Brain microvascular endothelial cell (primary cell): ENCODE data around the gene DZIP3.
"Not testable (repeated sequence)": the region's sequence is repeated elsewhere in the genome, so short reads cannot be mapped to it uniquely, and the experiment has no call there.

Experiments used
- DNase-seq: peaks from one replicate; pipeline ENCODE4 v3.0.0-alpha.2; 2020
- H3K27ac ChIP-seq: fragments of 250-450 bp; sonication (Bioruptor Pico); 2 replicates; pipeline ENCODE4 v1.5.1; 2020; ENCODE audit warnings: mild to moderate bottlenecking, moderate library complexity
- H3K27me3 ChIP-seq: fragments of 250-450 bp; sonication (Bioruptor Pico); replicated peaks from 2 replicates; pipeline ENCODE4 v1.5.1; 2020; ENCODE audit warnings: mild to moderate bottlenecking
- H3K36me3 ChIP-seq: fragments of 250-450 bp; sonication (Bioruptor Pico); replicated peaks from 2 replicates; pipeline ENCODE4 v1.5.1; 2020; ENCODE audit warnings: mild to moderate bottlenecking
- H3K4me3 ChIP-seq: 2 replicates; pipeline ENCODE4 v1.5.1; 2011; ENCODE audit warnings: low read depth, mild to moderate bottlenecking, control low read depth, low read length, moderate library complexity
- in situ Hi-C: cut with HindIII; loops from 2 replicates; pipeline ENCODE4 v1.10.0; 2017; ENCODE audit warnings: low sequenced_read_pairs, low pct_ligation_motif_present
- TF ChIP-seq, protein P1 (sequence below): IDR thresholded peaks from 2 replicates; pipeline ENCODE4 v1.5.1; 2011; ENCODE audit warnings: low read depth, mild to moderate bottlenecking, moderate library complexity, low read length, control low read depth, inconsistent platforms; ENCODE audit errors: missing control alignments

DZIP3 gene

DNA sequence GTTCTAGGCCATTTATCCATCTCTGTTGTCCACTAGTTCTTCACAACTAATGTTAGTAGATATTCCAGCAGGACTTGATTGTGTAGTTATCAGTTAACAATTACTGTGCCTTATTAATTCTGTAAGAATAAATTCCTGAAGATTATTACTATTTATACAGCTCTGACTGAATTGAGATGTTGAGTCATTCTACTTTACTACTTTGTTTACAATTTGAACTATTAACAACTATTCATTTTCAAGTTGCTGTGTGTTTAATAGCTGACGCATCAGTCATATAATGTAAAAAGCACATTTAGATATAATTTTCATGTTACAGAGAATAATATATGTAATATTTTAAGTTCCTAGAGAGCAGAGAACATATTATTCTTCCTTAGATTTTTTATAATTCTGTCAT lies 21.1 kb downstream of the DZIP3 start:
- DNase-seq = no peak
- Histone ChIP-seq H3K27me3 (no peaks in the 10 kb centered on the region), H3K27ac (no peak overlapping the region), H3K36me3 (no peaks in the 10 kb centered on the region), H3K4me3 (no peak overlapping the region)
- TF ChIP-seq, protein P1, sequence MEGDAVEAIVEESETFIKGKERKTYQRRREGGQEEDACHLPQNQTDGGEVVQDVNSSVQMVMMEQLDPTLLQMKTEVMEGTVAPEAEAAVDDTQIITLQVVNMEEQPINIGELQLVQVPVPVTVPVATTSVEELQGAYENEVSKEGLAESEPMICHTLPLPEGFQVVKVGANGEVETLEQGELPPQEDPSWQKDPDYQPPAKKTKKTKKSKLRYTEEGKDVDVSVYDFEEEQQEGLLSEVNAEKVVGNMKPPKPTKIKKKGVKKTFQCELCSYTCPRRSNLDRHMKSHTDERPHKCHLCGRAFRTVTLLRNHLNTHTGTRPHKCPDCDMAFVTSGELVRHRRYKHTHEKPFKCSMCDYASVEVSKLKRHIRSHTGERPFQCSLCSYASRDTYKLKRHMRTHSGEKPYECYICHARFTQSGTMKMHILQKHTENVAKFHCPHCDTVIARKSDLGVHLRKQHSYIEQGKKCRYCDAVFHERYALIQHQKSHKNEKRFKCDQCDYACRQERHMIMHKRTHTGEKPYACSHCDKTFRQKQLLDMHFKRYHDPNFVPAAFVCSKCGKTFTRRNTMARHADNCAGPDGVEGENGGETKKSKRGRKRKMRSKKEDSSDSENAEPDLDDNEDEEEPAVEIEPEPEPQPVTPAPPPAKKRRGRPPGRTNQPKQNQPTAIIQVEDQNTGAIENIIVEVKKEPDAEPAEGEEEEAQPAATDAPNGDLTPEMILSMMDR = no peak
- in situ Hi-C loops = no loop called here

DNA sequence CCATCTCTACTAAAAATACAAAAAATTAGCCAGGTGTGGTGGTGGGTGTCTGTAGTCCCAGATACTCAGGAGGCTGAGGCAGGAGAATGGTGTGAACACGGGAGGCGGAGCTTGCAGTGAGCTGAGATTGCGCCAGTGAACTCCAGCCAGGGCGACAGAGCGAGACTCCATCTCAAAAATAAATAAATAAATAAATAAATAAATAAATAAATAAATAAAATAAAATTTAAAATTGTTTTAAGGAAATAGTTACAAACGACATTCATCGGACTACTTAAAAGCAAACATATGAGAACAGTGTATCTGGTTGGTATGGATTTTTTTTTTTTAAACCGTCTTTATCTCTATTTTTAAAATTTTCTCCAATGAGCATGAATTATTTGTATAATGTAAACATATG lies 26.6 kb downstream of the DZIP3 start:
- DNase-seq, in situ Hi-C loops, H3K27ac ChIP-seq, H3K36me3 ChIP-seq, H3K27me3 ChIP-seq, H3K4me3 ChIP-seq: not testable (repeated sequence)

DNA sequence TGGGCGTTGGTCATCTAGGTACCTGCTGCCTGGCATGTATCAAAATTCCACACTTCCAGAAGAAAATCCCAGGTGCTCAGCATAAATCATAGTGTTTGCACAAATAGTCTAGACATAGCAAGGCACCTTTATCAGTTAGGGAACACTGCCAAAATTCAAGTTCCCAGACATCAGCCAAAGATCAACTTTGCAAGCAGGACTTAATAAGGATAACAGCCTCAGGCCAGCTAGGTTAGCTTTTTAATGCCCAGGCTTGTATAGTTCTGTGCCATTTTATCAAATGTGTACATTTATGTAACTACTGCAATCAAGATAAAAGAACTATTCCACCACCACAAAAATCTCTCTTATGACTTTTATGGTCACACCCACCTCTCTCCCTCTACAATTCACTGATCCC lies 30.7 kb downstream of the DZIP3 start:
- Histone ChIP-seq H3K36me3 (no peaks in the 10 kb centered on the region), H3K27ac (no peak overlapping the region), H3K4me3 (no peak overlapping the region), H3K27me3 (no peaks in the 10 kb centered on the region)
- TF ChIP-seq, protein P1 = no peak
- no peak for DNase-seq
- in situ Hi-C loops = no loop called here

DNA sequence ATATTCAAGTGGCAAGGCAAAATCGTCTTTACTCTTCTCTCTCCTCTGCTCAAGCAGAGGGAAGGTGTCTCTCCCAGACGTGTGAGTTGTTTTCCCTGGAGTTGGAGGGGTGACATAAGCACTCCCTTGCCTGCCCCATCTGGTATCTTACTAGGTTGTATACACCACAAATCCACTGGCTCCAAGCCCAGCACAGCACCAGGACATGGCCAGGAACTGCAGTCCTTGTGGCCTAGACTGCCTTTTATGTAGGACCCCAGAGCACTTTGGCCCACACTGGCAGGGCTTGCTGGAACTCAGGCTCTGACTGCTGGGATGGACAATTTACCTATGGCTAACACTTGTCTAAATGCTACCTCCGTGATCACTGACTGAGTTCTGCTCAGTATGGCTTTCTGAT lies 34.0 kb downstream of the DZIP3 start:
- Histone ChIP-seq H3K27ac (no peak overlapping the region), H3K36me3 (no peaks in the 10 kb centered on the region), H3K4me3 (no peak overlapping the region), H3K27me3 (no peaks in the 10 kb centered on the region)
- DNase-seq = no peak
- in situ Hi-C loops = no loop called here
- TF ChIP-seq, protein P1 = no peak

DNA sequence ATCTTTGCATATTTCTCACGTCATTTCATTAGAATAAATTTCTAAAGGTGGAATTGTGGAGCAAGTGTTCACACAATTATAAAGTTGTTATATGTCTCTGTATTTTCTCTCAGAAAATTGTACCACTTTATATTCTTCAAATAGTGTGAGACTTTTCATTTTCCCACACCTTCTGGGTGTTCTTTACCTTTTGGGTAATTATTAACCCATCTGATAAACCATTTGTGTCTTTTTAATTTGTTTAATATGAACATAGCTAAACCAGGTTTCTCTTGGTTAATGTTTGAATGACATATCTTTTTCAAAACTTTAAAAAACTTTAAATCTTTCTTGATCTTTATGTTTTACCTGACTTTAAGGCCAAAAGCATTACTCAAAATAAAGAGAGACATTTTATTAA lies 40.5 kb downstream of the DZIP3 start:
- no peaks in the 10 kb centered on the region for H3K36me3 ChIP-seq
- DNase-seq = no peak
- H3K27ac ChIP-seq = no peak overlapping the region
- TF ChIP-seq, protein P1 = no peak
- in situ Hi-C loops = no loop called here
- no peaks in the 10 kb centered on the region for H3K27me3 ChIP-seq
- no peak overlapping the region for H3K4me3 ChIP-seq

DNA sequence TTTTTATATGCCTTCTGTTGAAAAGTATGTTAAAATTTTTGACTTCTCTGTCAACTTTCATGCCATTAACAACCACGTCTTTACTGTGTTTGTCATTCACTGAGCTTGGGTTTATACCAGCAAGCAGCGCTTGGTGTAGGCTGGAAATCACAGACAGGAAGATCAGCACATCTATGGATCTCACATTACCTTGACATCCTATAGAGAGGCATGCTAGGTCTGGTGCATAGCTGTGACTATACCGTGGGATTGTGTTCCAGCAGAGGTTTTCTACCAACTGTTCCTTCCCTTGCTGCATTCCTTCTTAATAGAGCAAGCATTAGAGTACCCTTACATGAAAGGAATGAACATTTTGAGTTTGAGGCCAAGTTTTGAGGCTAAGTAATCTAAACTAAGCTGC lies 53.0 kb downstream of the DZIP3 start:
- DNase-seq = no peak
- H3K27me3 ChIP-seq = no peaks in the 10 kb centered on the region
- TF ChIP-seq, protein P1 = no peak
- H3K27ac ChIP-seq = no peak overlapping the region
- no peak overlapping the region for H3K4me3 ChIP-seq
- in situ Hi-C loops = no loop called here
- no peaks in the 10 kb centered on the region for H3K36me3 ChIP-seq
